DOHH2 (cell line): ENCODE results near the gene SLX4.

Experiments used
- CTCF ChIP-seq: fragments of 200-600 bp; sonication (generic); IDR thresholded peaks from one replicate; pipeline ENCODE4 v1.5.1; 2014; ENCODE audit warnings: antibody characterized with exemption, mild to moderate bottlenecking, low read depth, low read length; ENCODE audit not compliant: poor library complexity, severe bottlenecking
- EZH2phosphoT487 ChIP-seq: fragments of 200-600 bp; sonication (generic); IDR thresholded peaks from 2 replicates; pipeline ENCODE4 v1.6.1; 2017; ENCODE audit warnings: borderline replicate concordance, mild to moderate bottlenecking, antibody characterized with exemption, low read length, moderate library complexity, mixed read lengths

GRCh38 chr16:3651461-3652372, 40.3 kb upstream of the SLX4 start:
- TF ChIP-seq CTCF (no peak), EZH2phosphoT487 (no peak)
